GM18499 (cell line): ENCODE data around the gene SLC26A6.

Experiments
- ATAC-seq: cut with Tn5 transposase; IDR thresholded peaks from one replicate; pipeline ENCODE4 v1.9.1; 2021; ENCODE audit warnings: moderate number of reproducible peaks; ENCODE audit not compliant: insufficient read depth, unreplicated experiment

SLC26A6 gene

DNA sequence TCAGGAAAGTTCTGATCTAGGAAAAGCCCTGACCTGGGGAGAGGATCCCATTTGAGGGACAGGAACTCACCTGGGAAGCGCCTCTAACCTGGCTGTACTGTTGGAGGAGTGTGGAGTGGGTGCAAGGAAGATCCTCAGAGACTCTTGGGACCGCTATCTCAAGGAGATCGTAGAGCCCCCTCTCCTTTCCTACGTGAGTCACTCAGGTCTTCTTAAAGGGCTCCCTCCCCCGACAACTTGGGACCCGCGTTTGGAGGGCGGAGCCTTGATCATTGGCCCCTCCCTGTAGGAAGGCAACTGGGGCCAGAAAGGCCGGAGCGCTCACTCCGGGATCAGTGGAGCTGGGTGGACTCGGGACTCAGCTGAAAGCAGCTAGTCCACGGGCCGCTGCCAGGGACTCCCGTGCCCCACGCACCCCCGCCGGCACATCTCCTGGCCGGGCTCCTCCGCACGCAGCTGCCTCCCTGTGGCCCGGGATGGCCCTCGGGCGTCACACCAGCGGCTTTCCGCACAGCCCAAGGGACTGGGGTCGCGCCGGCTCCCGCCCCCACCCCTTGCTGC lies 520 bp downstream of the SLC26A6 start:
- ATAC-seq, result no peak

DNA sequence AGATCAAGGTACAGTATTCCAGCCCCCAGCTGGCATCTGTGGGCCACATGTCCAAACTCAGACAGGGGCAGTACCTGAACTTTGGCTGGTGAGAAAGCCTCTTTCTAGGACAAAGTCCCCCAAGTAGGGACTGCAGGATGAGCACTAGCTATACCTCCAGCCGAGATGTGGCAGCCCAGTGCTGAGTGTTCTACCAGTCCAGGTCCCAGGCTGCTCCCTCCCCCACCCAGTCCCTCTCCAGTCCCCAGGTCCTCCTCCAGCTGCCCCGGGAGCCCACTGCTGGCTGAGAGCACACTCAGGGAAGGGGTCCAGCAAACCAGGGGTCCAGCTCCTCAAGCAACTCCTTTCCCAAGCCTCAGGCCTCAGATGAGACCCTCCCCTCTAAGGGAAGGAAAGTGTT lies 1.5 kb downstream of the SLC26A6 start:
- no peak for ATAC-seq

DNA sequence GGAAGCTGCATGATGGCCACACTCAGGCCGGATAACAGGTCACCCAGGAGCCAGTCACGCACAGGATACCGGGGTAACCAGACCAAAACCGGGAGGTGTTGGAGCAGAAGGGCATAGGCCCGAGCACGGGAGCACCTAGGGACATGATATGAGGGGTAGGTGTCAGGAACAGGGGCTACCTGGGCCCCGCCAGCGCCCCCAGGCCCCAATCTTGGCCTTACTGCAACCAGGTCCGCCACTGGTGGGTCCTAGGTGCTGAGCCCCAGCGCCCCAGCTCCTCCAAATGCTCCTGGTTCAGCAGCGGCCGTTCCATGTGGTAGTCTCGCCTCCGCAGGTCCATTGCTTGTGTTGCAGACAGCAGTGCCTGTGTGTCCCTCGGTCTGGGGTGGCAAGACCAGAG lies 2.0 kb downstream of the SLC26A6 start:
- ATAC-seq, result no peak

DNA sequence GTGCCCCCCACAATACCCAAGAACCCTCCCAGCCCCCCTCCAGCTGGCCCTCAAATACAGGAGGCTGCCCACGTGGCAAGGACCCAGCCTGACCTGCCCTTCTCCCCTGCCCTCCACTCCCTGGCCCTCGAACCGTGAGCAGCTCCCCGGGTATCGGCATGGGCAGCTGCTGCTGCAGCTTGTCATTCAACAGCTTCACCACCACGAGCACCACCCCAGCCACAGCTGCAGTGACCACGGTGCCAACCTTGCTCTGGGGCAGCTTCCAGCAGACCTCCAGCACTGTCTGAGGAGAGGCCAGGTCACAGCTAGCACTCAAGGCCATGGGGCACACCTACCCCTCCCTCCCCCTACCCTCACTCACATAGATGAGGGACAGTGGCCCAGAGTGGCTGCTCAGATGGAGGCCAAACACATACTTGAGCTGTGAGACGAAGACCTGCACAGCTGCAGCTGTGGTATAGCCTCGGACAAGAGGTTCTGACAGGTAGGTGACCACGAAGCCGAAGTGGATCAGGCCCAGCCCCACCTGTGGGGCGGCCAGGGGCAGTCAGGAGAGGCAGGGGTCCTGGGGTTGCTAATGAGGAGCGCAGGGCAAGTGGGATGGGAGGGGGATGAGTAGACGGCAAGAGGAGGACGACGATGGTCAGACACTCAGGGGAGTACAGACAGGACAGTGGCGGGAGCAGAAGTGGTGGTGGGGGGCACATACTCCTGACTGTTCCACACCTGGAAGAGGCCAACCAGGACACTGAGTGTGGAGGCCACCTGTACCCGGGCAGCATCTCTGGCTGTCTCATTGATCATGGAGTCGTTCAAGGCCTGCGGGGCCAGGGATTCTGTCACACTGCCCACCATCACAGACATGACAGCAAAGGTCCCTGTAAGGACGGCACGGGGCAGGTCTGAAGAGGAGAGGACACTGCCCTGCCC lies 3.5 kb downstream of the SLC26A6 start:
- no peak for ATAC-seq

DNA sequence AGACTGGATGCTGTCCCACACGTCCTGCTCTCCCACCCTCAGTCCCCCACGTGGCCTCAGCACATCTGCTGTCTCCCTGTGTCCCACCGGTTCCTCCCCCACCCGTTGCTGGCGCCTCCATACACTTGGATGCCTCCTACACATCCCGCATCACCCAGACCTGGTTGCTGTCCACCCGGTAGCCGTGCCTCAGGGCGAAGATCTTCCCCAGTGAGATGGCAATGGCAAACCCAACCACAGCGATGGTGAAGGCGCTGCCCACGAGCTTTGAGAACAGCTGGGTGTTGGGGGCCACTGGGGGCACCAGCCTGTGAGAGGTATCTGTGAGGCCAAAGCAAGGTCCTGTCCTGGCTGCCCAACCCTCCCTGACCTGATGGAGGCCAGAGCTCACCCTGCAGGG lies 4.4 kb downstream of the SLC26A6 start:
- ATAC-seq, result no peak

DNA sequence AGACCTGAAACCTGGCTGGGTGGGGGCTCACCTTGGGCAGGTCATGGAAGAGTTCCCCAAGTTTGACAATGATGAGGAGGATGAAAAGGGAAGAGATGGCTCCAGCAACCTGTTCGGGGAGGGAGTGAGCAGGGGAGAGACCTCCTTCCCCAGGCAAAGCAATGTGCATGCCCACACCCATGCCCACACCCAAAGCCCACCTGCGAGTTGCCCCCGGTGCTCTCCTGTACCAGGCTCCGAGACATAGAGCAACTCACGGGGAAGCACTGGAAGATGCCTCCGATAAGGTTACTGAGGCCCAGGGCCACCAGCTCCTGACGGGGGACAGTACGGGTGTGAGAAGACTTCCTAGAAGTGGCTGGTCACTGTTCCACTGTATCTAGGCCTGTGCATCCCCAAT lies 4.9 kb downstream of the SLC26A6 start:
- ATAC-seq, result no peak

DNA sequence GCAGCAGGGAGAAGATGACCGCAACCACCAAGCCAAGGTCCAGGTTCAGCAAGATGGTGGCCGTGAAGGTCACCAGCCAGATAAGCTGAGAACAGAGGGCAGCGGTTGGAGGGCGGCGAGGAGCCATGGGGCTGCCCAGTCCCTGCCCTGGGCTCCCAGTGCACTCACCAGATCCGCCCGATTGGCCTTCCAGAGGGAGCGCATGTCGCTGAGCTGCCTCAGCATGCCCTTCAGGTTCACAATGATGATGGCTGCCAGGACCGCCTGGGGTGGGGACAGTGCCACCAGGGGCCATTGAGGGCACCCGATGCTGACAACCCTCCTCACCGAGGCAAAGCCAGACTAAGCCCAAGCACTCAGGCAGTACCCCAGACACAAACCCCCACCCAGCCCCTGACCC lies 5.4 kb downstream of the SLC26A6 start:
- no peak for ATAC-seq

DNA sequence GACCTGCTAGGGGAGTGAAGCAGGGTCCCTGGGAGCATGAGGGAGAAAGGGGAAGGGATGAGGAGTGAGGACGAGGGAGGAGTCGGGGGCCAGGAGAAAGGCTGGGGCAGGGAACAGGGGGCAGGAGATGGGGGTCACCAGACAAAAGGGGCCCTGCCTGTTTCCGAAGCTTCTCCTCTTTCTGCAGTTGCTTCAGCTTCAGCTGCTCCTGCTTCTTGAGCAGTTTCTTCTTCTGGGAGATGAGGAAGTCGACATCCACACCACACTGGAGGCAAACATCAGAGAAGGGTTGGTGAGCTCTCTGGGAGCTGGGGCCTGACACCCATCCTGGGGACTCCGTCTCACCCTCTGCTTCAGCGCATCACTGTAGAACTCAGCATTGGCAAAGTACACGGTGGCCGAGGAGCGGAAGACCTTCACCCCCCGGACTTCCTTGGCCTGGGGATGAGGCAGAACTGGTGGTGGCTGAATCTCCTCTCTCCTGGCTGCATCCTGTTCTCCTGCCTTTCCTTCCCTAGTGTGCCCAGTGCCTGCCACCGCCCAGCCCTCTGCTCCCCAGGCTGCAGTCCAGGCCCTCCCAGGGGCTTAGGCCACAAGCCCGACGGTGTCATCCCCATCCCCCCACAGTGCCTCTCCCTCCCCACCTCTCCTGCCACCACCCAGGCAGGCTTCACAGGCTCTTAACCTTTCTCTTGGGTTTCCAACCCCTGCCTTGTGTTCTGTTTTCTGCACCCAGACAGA lies 6.8 kb downstream of the SLC26A6 start:
- ATAC-seq, result no peak

DNA sequence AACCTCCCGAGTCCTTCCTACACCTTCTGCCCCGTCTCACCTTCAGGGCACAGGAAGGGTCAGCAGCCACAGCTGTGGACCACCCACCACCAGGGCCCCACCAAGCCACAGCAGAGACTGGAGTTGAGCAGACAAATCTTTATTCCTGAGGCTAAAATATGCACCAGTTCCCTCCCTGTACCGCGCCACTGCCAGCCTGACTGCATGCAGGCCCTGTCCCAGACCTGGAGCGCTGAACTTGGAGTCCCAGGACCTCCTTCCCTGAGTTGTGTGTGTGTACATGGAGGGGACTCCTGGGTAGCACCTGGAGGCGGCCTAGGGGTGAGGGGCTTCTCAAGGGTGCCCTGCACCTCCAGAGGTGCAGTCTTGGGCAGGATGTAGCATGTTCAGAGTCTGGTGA lies 9.7 kb downstream of the SLC26A6 start:
- ATAC-seq, result no peak

DNA sequence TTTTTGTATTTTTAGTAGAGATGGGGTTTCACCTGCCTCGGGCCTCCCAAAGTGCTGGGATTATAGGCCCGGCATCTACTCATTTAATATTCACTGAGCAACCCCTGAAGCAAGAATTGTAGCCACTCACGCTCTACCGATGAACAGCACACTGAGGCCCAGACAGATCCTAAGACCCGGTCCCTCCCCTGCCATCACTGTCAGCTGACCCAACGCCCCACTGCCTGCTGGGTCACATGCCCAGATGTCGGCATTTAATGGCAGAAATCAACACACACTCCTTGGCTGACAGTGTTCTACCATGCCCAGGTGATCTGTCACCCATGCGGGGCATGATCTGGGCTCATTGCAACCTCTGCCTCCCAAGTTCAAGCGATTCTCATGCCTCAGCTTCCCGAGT lies 10.5 kb downstream of the SLC26A6 start:
- no peak for ATAC-seq

DNA sequence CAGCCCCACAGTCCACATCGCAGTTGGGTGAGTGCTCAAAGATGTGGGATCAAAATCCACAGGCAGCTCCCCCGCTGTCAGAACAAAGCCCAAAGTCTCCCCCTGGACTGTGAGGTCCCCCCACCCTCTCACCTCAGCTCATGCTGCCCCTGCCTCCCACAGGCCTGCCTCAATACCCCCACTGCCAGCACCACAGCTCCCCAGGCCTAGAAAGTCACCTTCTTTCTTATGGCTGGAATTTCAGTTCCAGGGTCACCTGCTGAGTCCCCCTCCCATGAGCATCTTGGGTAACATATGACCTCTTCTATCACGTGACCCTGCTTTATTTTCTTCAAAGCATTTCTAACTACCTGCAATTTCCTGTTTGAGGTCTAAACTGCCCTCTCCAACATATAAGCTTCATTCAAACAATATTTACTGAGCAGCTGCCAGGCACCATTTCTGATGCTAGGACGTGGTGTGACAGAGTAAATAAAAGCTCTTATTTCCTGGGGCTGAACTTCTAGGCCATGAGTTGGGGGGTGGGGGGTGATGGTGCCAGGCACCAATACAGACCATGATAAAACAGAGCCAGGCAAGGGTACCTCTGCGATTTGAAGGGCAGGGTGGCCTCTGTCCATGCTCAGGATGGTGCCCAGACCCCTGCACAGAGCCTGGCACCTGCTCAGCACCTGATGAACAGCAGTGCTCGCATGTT lies 11.3 kb downstream of the SLC26A6 start:
- no peak for ATAC-seq

DNA sequence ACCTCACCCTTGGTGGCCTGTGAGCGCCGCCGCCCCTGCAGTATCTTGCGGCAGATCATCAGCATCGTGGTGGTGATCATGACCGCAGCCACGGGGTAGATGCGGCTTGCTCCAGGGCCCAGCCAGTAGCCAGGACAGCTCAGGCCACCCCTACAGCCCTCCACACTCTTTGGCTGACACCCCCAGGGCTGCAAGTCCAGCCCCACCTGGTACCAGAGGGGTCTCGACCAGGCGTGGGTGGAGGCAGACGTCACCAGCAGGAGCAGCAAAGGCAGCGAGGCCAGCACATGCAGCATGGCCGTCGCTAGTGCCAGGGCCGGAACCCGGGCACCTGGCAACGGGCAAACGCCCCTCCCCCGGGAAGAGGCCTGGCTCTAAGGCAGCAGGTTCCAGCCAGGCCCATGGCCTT lies 13.8 kb downstream of the SLC26A6 start, which contains the start of gene TMEM89:
Gene TMEM89 (minus strand): TSS at position 309 of the 409 bp plus-strand sequence. CDS start 13 bp downstream, at position 296.
- ATAC-seq, result no peak

DNA sequence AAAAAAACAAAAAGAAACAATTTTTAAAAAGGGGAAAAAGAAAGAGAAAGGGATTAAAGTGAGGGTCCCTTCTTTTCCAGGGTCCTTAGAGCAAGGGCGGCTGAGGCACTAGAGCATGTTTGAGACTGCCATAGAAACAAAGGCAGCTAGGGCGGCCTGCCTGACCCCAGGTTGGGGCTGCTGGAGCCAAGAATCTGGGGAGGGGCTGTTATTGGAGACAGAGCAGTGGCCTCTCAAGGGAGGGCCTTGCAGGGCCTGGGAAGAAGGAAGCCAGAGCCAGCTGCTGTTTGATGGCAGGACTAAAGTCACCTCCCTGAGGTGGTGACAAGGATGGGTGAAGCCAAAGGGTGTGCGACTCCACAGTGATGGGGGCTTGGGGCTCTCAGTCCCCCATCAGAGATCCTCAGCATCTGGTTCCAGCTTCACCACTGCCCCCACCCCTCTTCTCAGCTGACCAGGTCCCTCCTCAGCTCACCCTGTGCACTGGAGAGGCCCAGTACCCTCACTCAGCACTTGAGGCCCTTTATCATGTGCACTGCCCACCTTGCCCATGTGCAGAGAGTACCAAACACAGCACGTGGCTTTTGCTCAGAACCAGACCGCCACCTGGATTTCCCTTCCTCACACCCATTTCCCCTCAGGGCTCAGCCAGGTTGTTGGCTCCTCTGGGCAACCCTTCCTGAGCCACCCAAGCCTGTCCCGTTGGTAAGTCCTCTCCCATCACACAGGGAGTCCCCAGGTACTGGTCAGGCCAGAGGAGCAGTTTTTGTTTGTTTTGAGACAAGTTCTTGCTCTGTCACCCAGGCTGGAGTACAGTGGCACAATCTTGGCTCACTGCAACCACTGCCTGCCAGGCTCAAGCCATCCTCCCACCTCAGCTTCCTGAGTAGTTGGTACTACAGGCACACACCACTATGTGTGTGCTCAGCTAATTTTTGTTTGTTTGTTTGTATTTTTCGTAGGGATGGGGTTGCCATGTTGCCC lies 15.4 kb downstream of the SLC26A6 start:
- no peak for ATAC-seq

DNA sequence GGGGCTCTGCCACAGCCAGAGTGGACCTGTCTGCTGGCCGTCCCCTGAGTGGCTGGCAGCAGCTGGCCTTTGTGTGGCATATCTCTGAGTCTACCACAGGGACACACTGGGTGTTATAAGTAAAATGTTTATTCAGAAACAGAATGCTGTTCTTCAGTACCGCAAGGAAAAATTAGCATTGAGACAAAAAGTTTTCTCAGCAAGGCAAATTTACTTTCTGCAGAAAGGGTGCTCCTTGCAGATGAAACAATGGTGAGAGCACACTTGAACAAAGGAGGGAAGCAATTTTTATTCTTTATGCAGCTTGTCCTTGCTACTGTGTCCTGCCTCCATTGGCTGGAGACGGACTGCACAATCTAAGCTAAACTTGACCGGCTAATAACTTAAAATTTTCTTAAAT lies 17.7 kb downstream of the SLC26A6 start:
- ATAC-seq, result no peak

DNA sequence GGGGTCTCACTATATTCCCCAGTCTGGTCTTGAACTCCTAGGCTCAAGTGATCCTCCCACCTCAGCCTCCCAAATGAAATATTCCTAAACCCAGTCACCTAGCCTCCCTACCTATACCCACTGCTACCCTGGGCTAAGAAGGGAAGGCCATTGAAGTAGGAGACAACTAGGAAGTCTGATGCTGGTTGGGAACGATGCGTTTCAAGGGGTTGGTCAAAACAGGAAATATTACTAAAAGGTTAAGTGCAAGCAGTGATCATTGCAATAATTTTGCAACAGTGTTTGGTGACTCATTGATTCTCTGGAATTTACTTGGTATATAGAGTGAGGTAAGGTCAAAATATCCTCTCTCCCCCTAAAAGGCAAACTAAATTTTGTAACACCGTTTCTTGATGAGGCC lies 21.2 kb downstream of the SLC26A6 start:
- no peak for ATAC-seq

DNA sequence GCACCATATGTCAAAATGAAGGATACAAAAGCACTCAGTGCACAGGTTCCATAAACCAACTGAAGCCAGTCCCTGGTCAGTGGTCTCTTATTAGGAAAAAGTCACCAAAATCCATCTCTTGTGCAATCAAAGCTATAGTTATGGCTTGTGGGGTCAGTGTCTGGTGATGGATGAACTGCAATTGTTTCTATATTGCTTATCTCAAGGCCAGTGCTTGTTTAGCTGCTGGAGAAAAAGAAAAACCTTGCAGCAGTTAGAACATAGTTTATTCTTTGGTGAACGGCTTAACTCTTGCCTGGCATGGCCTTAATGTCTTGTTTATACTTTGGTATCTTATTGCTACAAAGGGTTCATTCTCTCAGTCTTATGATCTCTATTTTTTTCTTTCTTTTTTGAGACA lies 23.0 kb downstream of the SLC26A6 start:
- no peak for ATAC-seq

DNA sequence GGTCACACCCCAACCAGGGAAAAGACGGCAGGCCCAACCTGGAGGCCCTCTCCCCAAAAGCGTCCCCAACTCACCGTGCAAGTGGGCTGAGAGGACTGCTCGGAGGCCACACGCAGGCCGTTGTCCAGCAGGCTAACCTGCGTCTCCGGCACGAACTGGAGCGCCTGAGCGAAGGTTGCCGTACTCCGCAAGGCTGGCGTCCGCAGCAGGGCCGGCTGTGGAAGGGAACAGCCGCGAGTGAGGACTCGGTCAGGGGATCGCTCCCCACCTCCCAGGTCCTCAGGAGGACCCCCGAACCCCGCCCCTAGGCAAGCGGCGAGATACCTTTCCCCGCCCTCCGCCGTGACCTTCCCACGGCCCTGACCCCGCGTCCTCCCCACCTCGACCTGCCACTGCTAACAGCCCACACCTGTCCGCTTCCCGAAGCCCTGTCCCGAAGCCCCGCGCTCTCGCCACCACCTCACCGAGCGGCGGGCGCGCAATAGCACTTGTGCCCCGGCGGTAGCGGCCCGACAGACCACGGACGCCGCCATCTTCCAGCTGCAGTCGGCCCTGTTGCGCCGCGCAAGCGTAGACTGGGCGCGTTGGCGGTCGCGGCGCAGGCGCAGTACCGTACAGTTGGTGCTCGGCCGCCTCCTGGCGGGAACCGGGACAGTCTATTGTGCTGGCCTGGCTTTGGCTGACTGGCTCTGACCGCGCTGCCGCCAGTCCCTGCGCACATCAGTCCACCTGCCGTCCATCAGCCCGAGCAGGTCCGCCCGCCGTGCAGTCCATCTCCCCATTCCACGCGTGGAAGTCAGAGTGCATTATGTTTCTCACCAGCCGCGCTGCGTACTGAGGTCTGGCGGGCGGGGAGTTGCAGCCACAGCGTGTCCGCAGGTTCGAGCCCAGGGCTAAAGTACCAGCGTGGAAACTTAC lies 25.9 kb downstream of the SLC26A6 start, which contains the start of gene UQCRC1:
Gene UQCRC1 (minus strand): TSS at position 559 of the 918 bp plus-strand sequence. CDS start 26 bp downstream, at position 533.
- ATAC-seq, result peak; percentile 78

DNA sequence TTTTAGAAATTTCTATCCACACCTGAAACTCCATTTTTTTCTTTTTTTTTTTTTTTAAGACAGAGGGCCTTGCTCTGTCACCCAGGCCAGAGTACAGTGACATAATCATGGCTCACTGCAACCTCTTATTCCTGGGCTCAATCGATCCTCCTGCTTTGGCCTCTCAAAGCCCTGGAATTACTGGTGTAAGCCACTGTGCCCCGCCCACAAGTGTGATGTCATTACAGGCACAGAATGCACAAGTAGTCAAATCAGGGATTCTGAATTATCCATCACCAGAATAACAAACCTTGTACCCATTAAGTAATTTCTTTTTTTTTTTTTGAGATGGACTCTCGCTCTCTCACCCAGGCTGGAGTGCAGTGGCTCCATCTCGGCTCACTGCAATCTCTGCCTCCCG lies 27.7 kb downstream of the SLC26A6 start:
- no peak for ATAC-seq
